ENCODE results near the gene RSPH3. TPM values are rescaled to one million over a fixed set of nuclear protein-coding genes. Genes with fewer than 3 reads are reported as not detected.

RSPH3 gene
- total RNA-seq, 1 experiment from 2014 or later: 24.7 TPM

DNA sequence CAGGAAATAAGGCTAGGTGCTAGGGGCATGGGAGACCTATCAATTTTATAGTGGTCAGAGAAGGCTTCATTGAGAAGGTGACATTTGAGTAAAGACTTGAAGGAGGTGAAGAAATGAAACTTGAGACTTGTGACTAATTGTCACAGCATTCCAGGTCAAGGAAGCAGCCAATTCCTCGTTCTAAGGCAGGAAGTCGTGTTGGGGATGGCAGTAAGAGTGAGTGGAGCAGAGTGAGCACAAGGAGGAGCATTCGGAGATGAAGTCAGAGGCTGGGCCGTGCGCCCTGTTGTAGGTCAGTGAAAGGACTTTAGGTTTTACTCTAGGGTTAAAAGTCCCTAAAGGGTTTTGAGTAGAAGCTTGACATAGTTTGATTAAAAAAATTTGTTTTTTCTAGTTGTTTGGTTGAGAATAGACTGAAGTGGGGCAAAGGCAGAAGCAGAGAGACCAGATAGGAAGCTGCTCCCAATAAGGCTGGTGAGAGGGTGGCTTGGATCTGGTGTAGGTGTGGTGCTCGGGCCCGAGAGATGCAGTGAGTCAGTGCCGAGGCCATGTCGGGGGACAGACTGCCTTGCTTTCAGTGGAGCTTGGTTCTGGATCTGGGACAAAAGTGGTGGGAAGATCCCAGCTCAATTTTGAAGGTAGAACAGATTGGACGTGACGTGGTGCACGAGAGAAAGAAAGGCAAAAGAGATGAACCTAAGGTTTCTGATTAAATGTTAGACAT, 2.6 kb upstream of the RSPH3 start:
- intact Hi-C loops (cut with micrococcal nuclease): loop anchor here (10.0 kb wide), 1 partner anchor 298 kb away; no protein-coding TSS in a partner anchor
- TF ChIP-seq TCF7L2 (IDR thresholded peaks at IDR 0.05; ENCODE audit: borderline replicate concordance, extremely low read depth, insufficient read depth, insufficient read length): no peak
- peak; percentile 22 for TF ChIP-seq POLR2A (IDR thresholded peaks at IDR 0.05; ENCODE audit: borderline replicate concordance, extremely low read depth, insufficient read depth, insufficient read length)
- TF ChIP-seq YY1 (IDR thresholded peaks at IDR 0.05; ENCODE audit: extremely low read depth, insufficient replicate concordance, low read depth, low read length): peak; percentile 54
- TF ChIP-seq CEBPB (IDR thresholded peaks at IDR 0.05; ENCODE audit: low read depth): no peak
- peak; percentile 88 for TF ChIP-seq POLR2AphosphoS5 (IDR thresholded peaks at IDR 0.05; ENCODE audit: low read depth, low read length)
- no peak for TF ChIP-seq ELF1 (IDR thresholded peaks at IDR 0.05; ENCODE audit: borderline replicate concordance, low read depth)
- TF ChIP-seq, protein P1, sequence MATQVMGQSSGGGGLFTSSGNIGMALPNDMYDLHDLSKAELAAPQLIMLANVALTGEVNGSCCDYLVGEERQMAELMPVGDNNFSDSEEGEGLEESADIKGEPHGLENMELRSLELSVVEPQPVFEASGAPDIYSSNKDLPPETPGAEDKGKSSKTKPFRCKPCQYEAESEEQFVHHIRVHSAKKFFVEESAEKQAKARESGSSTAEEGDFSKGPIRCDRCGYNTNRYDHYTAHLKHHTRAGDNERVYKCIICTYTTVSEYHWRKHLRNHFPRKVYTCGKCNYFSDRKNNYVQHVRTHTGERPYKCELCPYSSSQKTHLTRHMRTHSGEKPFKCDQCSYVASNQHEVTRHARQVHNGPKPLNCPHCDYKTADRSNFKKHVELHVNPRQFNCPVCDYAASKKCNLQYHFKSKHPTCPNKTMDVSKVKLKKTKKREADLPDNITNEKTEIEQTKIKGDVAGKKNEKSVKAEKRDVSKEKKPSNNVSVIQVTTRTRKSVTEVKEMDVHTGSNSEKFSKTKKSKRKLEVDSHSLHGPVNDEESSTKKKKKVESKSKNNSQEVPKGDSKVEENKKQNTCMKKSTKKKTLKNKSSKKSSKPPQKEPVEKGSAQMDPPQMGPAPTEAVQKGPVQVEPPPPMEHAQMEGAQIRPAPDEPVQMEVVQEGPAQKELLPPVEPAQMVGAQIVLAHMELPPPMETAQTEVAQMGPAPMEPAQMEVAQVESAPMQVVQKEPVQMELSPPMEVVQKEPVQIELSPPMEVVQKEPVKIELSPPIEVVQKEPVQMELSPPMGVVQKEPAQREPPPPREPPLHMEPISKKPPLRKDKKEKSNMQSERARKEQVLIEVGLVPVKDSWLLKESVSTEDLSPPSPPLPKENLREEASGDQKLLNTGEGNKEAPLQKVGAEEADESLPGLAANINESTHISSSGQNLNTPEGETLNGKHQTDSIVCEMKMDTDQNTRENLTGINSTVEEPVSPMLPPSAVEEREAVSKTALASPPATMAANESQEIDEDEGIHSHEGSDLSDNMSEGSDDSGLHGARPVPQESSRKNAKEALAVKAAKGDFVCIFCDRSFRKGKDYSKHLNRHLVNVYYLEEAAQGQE (IDR thresholded peaks at IDR 0.05; ENCODE audit: low read depth): no peak
- no peak for TF ChIP-seq EZH2 (IDR thresholded peaks at IDR 0.05)

More for the DNA sequence above, 2.6 kb upstream of the RSPH3 start:
- Histone ChIP-seq H2AFZ (ENCODE audit: low read depth, low read length, poor library complexity, severe bottlenecking) (no peak overlapping the region), H3K9ac (ENCODE audit: low read length) (peak overlapping the region; percentile 89), H3K79me2 (ENCODE audit: insufficient read depth, low read length) (peaks cover 50% of the 10 kb centered on the region), H3K9me2 (ENCODE audit: insufficient read depth) (no peaks in the 10 kb centered on the region), H3K27ac (ENCODE audit: low read depth, low read length) (peak overlapping the region; percentile 85), H3K4me3 (replicated peaks in 1 of 2; ENCODE audit: low read depth in 1 of 2, low read length in 2 of 2) (peak overlapping the region; percentile 40 to 50), H3K36me3 (ENCODE audit: control insufficient read depth in 1 of 2, insufficient read depth in 2 of 2, low read length in 2 of 2) (no peaks in the 10 kb centered on the region), H3K4me1 (ENCODE audit: control insufficient read depth in 1 of 2, insufficient read depth in 2 of 2, low read length in 2 of 2) (peaks cover 30 to 41% of the 10 kb centered on the region in 2 experiments), H3K4me2 (ENCODE audit: low read length) (peak overlapping the region; percentile 92), H3K27me3 (ENCODE audit: insufficient read depth, low read length) (no peaks in the 10 kb centered on the region), H3K9me3 (ENCODE audit: control insufficient read depth in 1 of 2, insufficient read depth in 1 of 2, low read depth in 1 of 2, low read length in 2 of 2) (no peaks in the 10 kb centered on the region), H4K20me1 (ENCODE audit: insufficient read depth) (no peaks in the 10 kb centered on the region)
- BruUV-seq (replicated peaks): no TSS peak
- RAD21 ChIA-PET (ENCODE audit: low non-redundant PET in 1 of 2, low total read pairs in 2 of 2, uncharacterized antibody in 2 of 2, unreplicated experiment in 2 of 2): no interaction called here
- ATAC-seq: peak; percentile 55
- peak; percentile 85 for DNase-seq (ENCODE audit: low read depth, low spot score)
- POLR2A ChIA-PET: interaction anchor here (0.9 to 1.2 kb wide), 4 partner anchors 8 to 133 kb away, joined by 3 to 5 read pairs (median 3); no protein-coding TSS in a partner anchor
- CTCF ChIA-PET: interaction anchor here (0.9 to 1.3 kb wide), 5 partner anchors 40 to 781 kb away, joined by 3 to 7 read pairs (median 5); no protein-coding TSS in a partner anchor

All from HCT116 (cell line).